Non-pigmented ciliary epithelial cell (primary cell): ENCODE measurements around the gene TNS3.

ENCODE experiments used
- DNase-seq: peaks from one replicate; pipeline ENCODE4 v3.0.0-alpha.2; 2010; ENCODE audit warnings: low read depth

The TNS3 gene

DNA sequence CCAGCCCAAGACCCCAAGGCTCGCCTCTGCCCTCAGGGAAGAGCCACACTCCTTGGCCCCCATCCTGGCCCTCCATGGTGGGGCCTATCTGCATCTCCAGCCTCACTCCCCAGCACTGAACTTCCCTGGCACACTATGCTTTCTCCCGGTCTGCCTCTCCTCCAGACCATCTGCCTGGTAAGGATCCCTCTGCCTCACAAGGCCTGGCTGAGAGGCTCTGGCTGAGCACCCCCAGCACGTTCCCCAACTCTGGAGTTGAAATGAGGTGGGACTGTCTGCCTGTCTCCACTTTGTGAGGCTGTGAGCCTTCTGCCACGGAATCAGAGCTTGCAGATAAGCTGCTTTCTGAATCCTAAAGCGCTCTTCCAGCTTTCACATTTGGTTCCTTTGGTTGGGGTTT, 220.7 kb downstream of the TNS3 start:
- DNase-seq, result no peak

DNA sequence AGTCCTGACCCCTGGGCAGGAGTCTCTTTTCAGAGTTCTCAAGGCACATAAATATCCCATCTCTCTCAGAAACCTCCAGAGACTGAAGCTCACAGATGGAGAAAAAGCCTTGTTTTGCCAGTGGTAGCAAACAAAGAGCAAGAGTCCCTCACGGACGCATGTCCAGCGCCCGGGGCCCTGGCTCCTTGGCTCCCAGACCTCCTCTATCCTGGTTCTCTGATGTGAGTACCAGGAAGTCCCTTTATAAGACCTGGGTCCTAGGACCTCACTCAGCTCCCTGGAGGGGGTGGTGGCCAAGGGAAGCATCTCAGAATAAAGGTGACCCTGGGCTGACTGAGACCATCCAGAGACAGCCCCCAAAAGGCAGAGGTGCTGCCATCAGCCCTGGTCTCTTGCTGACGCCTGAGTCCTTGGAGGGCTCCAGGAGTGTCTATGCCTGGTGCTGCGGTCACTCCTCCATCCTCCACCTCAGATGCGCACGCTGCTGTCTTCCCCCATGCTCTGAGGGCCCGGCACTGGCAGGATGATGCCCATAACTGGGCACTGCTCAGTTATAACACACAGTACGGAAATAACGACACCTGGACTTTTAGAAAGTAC, 221.5 kb downstream of the TNS3 start:
- no peak for DNase-seq

DNA sequence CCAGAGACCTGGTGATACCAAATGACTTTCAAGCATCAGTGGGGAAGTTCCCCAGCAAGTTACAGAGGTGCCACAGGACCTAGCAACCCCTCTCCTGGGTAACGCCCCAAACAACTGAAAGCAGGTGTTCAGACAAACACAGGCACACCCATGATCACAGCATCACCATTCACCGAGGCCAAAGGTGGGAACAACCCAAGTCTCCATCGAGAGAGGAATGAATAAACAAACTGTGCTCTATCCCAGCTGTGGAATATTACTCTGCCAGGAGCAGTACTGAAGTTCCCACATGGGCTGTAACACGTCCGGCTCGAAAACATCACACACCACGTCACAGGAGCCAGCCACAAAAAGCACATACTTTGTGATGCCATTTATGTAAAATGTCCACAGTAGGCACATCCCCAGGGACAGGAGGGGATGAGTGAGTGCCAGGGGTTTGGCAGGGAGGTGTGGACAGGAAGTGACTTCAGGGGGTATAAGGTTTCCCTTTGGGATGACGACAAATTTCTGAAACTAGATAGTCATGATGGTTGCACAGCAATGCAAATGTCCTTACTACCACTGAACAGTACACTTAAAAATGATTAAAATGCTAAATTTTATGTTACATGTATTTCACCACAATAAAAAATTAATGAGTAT, 222.8 kb downstream of the TNS3 start:
- no peak for DNase-seq

DNA sequence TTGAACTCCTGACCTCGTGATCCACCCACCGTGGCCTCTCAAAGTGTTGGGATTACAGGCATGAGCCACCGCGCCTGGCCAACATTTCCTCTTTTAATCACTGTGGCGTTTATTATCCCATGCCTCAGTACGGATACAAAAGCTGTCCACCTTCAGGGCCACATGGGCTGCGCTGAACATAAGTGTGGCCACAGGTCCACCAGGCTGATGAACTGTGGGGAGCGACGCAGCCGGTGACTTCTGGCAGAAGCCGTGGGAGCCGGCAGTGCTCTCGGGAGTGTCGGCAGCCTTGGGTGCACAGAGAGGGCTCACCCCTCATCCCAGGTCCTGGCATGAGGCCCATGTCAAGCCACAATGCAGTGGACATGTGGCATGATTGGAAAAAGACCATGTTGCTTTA, 223.6 kb downstream of the TNS3 start:
- no peak for DNase-seq

DNA sequence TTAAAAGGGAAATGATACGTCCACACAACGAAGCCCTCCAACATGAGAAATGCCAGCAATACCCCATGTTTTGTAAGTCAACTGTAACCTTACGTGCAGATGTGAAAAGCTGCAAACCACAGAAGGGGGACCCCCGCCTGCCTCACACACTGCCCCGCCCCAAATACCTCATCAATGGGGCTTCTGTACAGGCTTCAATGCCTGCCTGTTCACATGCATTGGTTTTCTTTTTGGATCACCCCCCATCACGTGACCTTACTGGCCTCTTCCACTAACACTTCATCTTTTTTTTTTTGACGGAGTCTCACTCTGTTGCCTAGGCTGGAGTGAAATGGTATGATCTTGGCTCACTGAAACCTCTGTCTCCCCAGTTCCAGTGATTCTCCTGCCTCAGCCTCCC, 224.0 kb downstream of the TNS3 start:
- DNase-seq, result no peak

DNA sequence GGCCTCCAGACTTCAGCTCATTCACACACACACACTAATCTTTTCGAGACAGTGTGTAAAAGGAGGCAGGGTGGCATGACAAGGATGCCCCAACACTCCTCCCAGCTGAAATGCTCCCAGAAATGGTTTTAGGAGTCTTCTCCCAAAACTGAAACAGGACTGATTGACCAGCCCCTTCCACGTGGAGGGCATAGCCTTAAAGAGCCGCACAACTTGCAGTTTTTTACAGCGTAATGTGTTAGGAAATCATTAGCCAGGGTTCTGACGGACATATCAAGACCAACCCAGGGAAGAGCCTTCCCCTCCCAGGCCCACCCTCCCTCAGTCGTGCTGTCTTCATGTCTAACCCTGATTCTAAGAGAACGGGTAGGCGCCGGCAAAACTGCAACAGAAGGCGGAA, 224.6 kb downstream of the TNS3 start:
- DNase-seq, result no peak

DNA sequence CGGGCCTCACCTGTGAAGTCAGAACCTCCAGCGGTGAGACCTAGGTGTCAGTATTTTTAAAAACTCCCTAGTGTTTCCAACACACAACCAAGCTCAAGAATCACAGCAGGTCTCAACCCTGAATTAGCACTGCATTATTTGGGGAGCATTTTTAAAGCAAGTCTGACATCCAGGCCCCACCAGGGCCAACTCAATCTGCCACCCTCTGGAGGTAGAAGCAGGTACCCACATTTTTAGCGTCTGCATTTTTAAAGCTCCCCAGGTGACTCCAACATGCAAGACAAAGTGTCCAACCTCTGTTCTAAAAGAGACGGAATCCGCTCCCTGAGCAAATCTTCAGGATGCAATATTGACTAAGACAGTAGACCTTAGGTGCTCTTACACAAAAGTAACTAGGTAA, 225.7 kb downstream of the TNS3 start:
- no peak for DNase-seq

DNA sequence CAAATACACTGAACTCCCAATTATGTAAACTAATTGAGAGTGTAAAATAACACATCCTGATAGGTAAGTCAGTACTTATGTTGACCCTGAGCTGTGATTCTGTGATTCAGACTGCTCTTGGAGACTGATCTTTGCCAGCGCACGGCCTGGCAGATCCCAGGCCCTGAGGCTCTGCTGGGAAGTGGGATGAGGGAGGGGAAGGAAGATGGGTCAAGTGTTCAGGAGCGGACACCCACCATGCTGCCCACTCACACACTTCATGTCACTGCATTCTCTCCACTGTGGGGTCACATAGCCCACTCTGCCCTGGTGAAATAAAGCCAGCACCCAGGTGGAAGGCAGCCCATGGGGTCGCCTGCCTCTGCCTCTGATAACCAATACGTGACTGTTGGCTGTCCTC, 226.2 kb downstream of the TNS3 start:
- no peak for DNase-seq

DNA sequence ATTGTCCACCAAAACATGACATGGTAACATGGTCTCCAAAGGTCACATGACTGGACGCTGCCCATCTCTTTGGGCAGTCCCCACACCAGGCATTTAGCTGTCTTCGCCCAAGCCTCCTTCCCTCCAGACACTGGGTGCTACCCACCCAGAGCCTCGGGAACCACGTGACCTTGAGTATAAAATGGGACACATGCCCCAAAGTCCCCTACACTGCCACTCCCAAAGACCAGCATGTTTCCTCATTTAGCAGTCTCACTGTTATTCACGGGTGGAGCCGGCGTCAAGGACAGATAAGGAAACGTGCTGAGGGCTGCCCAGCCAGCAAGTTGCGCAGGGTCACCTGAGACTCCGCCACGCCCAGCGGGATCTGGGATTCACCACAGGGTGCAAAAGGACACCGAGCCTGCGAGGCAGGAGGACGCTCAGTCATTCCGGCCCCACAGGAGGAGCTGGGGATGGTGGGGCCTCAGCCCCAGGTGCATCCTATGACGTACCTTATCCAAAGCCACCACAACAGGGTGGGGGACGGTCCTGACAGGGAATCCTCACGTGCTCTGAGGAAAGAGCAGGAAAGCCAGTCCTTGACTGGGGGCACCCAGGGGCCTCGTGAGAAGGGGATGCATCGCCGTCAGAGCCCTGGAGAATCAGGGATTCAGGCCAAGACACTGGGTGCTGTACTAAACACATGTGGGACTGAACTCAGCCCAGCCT, 226.9 kb downstream of the TNS3 start:
- no peak for DNase-seq

DNA sequence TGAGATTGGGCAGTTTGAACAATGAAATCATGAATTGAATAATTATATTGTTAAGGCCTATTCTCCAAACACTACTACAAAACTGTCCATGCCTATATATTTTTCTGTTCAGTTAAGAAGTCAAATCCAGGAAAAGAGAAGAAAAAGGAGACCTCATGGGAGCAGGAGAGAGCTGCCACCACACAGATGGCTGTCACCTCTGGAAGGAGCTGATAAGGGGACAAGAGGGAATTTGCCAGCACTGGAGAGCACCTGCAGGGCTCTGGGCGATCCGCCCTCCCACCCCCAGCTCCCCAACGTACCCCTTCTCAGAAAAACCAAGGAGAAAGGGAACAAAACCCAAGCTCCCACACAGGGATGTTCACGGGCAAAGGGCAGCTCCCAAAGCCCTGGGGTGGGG, 227.8 kb downstream of the TNS3 start:
- no peak for DNase-seq

DNA sequence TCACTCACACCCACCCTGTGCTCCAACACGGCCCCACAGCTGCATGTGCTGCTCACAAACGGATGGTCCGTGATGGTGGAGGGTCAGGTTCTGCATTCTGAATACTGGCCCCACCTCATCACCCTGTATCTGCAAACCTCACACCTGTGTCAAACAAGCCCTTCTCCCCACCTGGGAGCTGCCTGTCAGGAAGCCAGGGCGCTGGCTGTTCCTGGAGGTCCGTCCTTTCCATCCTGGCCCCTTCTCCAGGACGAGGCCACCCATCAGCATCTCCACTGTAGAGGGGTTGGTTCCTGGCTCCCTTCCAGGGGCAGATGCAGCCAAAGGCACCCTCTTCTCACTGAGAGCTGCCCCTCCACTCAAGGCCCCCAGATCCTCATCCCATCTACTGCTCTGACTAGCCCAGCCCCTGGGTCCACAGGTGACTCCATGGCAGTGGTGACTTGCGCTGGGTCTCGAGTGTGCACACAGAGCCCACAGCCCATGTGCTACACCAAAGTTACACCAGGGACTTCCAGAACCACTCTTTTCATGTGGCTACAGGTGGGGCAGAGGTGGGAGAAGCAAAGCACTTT, 229.4 kb downstream of the TNS3 start:
- DNase-seq, result no peak

DNA sequence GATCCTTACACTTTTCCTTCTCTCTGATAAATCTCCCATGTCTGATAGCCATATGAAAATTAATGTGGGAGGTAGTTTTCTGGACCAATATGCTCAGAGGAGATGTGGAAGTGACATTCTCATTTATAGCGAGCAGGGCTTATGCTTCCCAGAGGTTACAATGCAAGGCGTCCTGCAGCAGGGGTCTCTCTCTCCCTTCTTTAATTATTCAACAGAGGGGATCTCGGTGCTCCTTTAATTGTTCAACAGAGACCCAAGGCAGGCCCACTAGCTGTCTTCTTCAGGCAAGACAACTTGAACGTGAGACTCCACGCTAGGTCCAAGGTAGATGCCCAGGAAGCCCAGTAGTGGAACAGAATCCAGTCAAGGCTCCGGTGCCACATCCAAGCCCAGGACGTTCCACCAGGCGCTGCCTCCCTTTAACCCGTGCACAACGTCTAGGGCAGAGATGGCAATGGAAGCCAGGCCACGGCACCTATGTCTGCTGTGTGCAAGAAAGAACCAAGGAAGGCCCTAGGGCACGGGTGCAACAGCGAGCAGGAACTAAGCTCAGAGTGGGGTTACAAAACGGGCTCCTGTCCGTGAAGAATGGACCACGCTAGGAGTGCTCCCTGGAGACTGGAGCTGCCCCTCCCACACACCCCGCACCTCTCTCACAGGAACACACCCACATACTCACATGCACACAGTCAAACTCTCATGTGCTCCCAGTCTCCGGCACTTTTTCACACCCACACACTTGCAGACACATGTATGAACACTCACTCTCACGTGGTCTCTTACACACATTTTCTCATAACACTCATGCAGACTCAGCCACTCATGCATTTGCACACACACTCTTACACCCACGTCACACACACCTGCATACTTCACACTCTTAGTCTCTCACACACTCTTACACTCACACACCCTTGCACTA, 230.4 kb downstream of the TNS3 start:
- DNase-seq, result no peak

DNA sequence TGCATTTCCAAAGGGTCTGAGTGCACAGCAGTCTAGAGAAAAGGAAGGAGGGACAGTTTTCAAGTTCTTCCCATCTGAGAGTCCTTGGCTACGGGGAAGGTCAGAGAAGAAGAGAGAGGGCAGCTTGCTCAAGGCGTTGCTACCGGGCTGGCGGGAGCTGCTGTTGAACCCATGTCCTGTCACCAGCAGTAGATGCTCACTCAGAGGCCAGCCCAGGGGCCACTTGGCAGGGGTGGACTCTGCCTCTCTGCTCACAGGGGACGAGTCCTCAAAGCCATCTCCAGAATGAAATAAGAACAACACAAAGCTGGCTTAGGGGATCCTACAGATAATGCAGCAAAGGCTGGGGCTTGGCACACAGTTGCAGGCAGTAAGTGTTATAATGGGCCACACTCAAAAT, 231.5 kb downstream of the TNS3 start:
- DNase-seq, result no peak

DNA sequence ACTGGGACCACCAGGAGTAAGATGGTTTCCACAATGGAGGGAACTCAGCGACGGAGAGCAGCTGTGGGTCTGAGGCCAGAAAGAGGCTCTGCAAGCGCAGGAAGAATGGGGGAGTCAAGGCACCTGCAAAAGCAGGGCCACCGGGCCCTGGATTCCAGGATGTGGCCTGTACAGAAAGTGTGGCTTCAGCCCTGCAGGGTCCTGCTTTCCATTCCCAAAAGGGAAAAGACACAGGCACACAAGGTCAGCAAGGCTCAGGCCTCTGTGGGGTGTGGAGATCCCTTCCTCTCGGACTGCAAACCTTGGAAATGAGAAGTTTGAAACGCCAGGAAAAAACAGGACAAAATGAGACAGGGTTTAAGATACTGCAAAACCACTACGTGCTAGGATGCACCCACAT, 232.5 kb downstream of the TNS3 start:
- no peak for DNase-seq

DNA sequence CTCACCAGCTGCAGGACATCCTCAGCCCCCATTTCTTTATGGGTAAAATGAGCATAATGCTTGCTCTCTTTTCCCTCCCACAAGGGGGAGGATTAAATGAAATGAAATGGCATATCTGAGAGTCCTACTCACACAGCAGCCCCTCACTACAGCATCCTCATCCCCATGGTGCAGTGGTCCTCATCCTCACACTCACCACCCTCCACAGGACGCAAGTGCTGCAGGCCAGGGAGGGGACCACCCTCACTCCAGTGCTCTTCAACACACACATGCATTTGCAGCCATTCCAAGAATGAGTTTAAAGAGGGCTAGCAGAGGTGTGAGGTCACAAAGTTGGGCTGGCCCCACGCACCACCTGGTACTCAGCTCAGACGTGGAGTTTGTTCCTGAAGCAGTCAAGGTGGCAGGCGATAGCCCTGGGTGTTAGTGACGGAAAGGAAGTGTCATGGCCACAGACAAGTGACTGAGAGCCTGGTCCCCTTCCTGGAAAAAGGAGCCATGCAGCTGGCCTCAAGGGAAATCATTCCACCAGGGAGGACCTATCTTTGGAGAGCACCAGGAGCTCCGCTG, 234.0 kb downstream of the TNS3 start:
- DNase-seq, result no peak

DNA sequence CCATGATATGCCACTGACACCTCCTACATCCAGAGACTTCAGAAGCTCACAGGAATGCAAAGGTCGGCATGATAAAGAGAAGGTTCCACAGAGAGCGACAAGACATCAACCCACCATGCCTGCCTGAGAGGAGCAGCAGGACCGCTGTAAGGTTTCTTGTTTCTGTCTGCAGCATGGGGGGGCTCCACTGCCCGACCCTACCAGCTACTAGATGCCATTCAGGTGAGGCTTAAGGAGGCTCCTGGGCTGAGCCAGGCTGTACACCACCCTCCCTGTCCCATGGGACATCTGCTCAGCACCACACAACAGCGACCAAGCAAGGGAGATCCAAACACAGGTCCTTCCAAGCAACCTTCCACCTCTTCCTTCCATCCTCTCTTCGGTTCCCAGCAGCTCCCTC, 234.6 kb downstream of the TNS3 start:
- no peak for DNase-seq

DNA sequence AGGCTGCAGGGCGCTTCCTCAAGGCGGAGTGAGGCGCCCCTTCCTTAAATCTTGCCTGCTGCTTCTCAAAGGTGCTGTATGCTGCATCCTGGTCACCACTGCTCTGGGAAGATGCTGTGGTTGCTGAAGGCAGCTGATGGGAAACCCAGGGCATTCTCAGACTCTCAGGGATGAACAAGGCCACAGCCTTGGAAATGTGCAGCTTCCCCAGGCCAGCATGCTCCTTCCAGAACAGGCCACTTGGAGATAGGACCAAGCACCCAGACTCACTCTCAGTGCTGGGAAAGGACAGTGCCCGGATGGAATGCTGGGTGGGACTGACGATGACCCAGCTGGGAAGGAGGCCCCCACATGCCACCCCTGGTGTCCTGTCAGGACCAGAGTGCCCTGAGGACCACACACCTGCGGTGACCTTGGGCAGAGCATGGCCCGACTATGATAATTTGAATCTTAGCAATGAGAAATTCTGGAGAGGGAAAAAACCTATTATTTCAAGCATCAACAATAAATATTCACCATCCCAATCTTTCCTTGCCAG, 235.5 kb downstream of the TNS3 start:
- DNase-seq, result no peak

DNA sequence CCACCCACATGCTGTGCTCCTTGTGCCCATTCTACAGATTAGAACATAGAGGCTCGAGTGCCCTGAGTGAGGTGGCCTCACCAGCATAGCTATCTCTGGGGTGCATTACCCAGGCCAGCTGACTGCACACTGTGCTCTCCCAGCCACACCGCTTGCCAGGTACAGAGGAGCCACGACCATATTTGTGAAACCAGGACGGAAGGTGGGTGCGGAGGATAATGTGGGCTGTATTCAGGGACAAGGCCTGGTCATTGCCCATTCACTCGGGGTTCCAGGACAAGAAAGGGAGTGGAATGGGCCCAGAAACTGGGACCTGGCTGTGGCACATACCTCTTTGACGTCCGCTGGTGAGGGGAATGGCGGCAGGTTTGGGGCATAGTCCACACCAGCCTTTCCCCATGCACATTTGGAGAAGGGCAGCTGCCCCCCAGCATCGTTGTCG, 236.0 kb downstream of the TNS3 start:
- DNase-seq, result no peak

DNA sequence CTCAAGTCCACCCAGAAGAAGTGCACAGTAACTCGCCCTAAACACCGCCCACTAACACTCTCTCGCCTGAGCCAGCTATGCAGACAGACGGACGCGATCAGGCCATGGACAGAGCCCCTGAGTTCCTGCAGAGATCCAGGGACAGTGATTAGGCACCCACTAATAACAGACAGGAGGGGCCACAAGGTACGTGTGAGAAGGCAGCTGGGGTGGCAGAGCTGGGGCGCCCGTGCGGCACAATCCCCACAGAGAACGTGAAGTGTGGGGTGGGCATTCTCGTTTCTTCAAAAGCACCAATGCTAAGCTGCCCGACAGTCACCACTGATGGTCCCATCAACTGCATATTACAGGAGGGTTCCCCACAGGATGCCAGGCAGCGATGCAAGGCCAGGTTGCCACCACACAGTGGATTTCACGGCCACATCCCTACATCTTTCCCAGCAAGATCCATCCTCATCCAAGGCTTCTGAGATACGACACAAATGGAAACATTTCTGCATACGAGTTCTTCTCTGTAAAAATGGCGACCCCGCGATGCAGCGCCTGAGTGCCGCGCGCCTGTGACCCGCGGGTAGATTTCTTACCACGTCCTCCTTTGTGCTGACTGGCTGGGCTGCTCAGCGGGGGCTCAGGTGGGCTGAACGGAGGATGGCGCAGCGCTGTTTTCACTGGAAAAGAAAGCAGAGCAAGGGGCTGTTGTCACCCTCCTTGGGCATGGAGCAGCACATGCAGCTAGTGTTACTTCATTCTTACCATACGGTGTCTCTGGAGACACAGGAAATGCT, 237.5 kb downstream of the TNS3 start:
- no peak for DNase-seq

DNA sequence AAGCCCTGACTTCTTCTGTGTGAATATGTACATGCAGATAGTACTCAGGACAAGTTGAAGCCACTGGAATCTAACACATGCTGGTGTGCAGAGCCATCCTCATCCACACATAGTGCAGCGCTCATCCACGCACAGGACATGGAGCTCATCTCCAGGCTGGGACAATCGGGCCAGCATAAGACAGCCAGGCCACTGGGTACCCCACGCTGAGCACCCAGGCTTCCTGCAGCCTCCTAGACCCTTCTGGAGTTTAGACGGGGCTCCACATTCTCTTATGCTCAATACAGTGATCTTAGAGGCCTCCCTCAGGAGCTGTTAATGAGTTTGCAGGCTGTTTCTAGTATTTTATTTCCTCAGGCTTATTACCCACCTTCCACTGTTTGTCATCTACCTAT, 238.9 kb downstream of the TNS3 start:
- no peak for DNase-seq
